HG03469 (cell line): ENCODE measurements around the gene CNTNAP4.

Experiments
- ATAC-seq: cut with Tn5 transposase; IDR thresholded peaks from one replicate; pipeline ENCODE4 v1.9.1; 2021; ENCODE audit warnings: mild to moderate bottlenecking, moderate library complexity, moderate number of reproducible peaks; ENCODE audit not compliant: unreplicated experiment

CNTNAP4 gene

GRCh38 chr16:76276745-76277438, at the start of gene CNTNAP4:
Gene CNTNAP4 (plus strand): TSS chr16:76277401. CDS start chr16:76277663, 262 bp downstream.
- ATAC-seq: no peak

- ATAC-seq: no peak
Observed at GRCh38 chr16:76228546-76229146, 48.6 kb upstream of the CNTNAP4 start.

GRCh38 chr16:76232704-76233103, 44.5 kb upstream of the CNTNAP4 start:
- ATAC-seq: no peak

- no peak for ATAC-seq
Observed at GRCh38 chr16:76235025-76235424, 42.2 kb upstream of the CNTNAP4 start.

- no peak for ATAC-seq
Observed at GRCh38 chr16:76235426-76235825, 41.8 kb upstream of the CNTNAP4 start.

- ATAC-seq: no peak
Observed at GRCh38 chr16:76237471-76237870, 39.7 kb upstream of the CNTNAP4 start.

- ATAC-seq: no peak
Observed at GRCh38 chr16:76241755-76242154, 35.4 kb upstream of the CNTNAP4 start.

- ATAC-seq: no peak
Observed at GRCh38 chr16:76243620-76244019, 33.6 kb upstream of the CNTNAP4 start.

- no peak for ATAC-seq
Observed at GRCh38 chr16:76246587-76246986, 30.6 kb upstream of the CNTNAP4 start.

GRCh38 chr16:76265434-76266045, 11.7 kb upstream of the CNTNAP4 start:
- peak; percentile 90 for ATAC-seq

GRCh38 chr16:76268824-76269223, 8.4 kb upstream of the CNTNAP4 start:
- no peak for ATAC-seq

GRCh38 chr16:76277460-76278030, 344 bp downstream of the CNTNAP4 start:
- ATAC-seq: no peak

GRCh38 chr16:76278086-76278485, 885 bp downstream of the CNTNAP4 start:
- no peak for ATAC-seq

GRCh38 chr16:76278980-76279379, 1.8 kb downstream of the CNTNAP4 start:
- ATAC-seq: peak; percentile 50

GRCh38 chr16:76280421-76281215, 3.4 kb downstream of the CNTNAP4 start:
- ATAC-seq: no peak

- ATAC-seq: no peak
Observed at GRCh38 chr16:76287466-76287865, 10.3 kb downstream of the CNTNAP4 start.

GRCh38 chr16:76292218-76292617, 15.0 kb downstream of the CNTNAP4 start:
- ATAC-seq: no peak

- no peak for ATAC-seq
Observed at GRCh38 chr16:76293980-76294379, 16.8 kb downstream of the CNTNAP4 start.

- no peak for ATAC-seq
Observed at GRCh38 chr16:76294396-76295214, 17.4 kb downstream of the CNTNAP4 start.

- ATAC-seq: no peak
Observed at GRCh38 chr16:76297941-76298340, 20.7 kb downstream of the CNTNAP4 start.
